ENCODE measurements around the gene ERG28.

DNA sequence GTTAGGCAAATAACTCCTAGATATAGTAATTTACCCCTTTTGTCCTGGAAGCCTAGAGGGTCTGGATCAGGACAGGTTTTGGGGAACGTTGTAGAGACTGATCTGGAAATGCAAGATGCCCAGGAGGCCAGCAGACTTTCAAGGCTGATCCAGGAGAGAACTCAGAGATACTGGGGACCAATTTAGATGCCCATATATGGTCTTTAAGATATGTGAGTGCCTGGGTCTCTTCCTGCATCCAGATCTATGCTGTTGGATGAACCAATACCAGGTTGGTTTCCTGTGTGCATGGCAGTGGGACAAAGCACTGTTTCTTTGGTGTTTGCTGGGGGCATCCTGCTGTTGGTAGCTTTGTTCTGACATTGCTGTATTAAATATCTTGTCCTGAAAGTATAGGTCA, 5.4 kb downstream of the ERG28 start:
- TF ChIP-seq GABPA (IDR thresholded peaks at IDR 0.05; ENCODE audit: low read depth) (no peak), EP300 (IDR thresholded peaks at IDR 0.05; ENCODE audit: borderline replicate concordance in 1 of 2, low read depth in 1 of 2, low read length in 1 of 2) (no peak), MXI1 (IDR thresholded peaks at IDR 0.05; ENCODE audit: low read depth, low read length) (no peak), RCOR1 (IDR thresholded peaks at IDR 0.05; ENCODE audit: low read length) (no peak), JUND (IDR thresholded peaks at IDR 0.05) (no peak)
- TF ChIP-seq, protein P1, sequence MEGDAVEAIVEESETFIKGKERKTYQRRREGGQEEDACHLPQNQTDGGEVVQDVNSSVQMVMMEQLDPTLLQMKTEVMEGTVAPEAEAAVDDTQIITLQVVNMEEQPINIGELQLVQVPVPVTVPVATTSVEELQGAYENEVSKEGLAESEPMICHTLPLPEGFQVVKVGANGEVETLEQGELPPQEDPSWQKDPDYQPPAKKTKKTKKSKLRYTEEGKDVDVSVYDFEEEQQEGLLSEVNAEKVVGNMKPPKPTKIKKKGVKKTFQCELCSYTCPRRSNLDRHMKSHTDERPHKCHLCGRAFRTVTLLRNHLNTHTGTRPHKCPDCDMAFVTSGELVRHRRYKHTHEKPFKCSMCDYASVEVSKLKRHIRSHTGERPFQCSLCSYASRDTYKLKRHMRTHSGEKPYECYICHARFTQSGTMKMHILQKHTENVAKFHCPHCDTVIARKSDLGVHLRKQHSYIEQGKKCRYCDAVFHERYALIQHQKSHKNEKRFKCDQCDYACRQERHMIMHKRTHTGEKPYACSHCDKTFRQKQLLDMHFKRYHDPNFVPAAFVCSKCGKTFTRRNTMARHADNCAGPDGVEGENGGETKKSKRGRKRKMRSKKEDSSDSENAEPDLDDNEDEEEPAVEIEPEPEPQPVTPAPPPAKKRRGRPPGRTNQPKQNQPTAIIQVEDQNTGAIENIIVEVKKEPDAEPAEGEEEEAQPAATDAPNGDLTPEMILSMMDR (IDR thresholded peaks at IDR 0.05): no peak
- TF ChIP-seq, protein P2, sequence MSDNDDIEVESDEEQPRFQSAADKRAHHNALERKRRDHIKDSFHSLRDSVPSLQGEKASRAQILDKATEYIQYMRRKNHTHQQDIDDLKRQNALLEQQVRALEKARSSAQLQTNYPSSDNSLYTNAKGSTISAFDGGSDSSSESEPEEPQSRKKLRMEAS (IDR thresholded peaks at IDR 0.05; ENCODE audit: low read depth): no peak
- TF ChIP-seq, protein P3, sequence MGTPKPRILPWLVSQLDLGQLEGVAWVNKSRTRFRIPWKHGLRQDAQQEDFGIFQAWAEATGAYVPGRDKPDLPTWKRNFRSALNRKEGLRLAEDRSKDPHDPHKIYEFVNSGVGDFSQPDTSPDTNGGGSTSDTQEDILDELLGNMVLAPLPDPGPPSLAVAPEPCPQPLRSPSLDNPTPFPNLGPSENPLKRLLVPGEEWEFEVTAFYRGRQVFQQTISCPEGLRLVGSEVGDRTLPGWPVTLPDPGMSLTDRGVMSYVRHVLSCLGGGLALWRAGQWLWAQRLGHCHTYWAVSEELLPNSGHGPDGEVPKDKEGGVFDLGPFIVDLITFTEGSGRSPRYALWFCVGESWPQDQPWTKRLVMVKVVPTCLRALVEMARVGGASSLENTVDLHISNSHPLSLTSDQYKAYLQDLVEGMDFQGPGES (IDR thresholded peaks at IDR 0.05; ENCODE audit: low read depth, low read length): no peak

Data from SK-N-SH (cell line).